Cardiac fibroblast (primary cell): ENCODE measurements around the gene FMNL2.

Source experiments
- DNase-seq, 2 donors: peaks; one replicate each; pipeline versions ENCODE4 v3.0.0 to v3.0.0-alpha.2; 2010; ENCODE audit warnings: low read depth in 2 of 2
- H3K4me3 ChIP-seq, 2 donors: replicated peaks in 1 of 2; 1 replicate in 1 of 2; 2 replicates in 1 of 2; pipeline ENCODE4 v1.5.1; 2011; ENCODE audit warnings: low read depth in 2 of 2, low read length in 2 of 2, mild to moderate bottlenecking in 2 of 2, moderate library complexity in 1 of 2
- TF ChIP-seq, protein P1 (sequence below): IDR thresholded peaks from one replicate; pipeline ENCODE4 v1.5.1; 2011; ENCODE audit warnings: low read depth, mild to moderate bottlenecking, low read length, inconsistent platforms

FMNL2 gene

DNA sequence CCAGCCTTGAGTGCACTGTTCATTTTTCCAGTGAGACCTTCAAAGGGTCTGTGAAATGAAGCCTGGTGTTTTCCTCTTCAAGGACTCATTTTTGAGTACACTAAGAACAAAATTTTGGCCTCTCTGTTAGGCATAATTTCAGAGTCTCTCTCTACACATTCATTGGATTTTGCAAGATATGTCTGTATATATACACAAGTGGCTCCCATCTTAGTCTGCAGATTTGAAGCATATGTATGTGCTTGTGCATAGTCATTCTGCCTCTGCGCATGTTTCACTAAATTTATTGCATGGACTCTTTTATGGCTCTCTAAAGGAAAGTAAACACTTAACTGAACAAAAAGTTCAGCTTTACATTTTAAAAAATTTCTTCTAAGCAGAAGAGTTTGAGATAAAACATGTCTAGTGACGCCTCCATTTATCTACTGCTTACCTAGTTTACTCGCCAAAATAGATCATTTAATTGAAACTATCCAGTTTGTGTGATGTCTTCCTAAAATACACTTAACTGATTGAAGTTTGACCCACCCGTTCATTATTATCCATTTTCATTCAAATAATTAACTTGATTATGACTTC lies 145.9 kb downstream of the FMNL2 start:
- no peak overlapping the region for H3K4me3 ChIP-seq
- TF ChIP-seq, protein P1, sequence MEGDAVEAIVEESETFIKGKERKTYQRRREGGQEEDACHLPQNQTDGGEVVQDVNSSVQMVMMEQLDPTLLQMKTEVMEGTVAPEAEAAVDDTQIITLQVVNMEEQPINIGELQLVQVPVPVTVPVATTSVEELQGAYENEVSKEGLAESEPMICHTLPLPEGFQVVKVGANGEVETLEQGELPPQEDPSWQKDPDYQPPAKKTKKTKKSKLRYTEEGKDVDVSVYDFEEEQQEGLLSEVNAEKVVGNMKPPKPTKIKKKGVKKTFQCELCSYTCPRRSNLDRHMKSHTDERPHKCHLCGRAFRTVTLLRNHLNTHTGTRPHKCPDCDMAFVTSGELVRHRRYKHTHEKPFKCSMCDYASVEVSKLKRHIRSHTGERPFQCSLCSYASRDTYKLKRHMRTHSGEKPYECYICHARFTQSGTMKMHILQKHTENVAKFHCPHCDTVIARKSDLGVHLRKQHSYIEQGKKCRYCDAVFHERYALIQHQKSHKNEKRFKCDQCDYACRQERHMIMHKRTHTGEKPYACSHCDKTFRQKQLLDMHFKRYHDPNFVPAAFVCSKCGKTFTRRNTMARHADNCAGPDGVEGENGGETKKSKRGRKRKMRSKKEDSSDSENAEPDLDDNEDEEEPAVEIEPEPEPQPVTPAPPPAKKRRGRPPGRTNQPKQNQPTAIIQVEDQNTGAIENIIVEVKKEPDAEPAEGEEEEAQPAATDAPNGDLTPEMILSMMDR = no peak
- no peak for DNase-seq

DNA sequence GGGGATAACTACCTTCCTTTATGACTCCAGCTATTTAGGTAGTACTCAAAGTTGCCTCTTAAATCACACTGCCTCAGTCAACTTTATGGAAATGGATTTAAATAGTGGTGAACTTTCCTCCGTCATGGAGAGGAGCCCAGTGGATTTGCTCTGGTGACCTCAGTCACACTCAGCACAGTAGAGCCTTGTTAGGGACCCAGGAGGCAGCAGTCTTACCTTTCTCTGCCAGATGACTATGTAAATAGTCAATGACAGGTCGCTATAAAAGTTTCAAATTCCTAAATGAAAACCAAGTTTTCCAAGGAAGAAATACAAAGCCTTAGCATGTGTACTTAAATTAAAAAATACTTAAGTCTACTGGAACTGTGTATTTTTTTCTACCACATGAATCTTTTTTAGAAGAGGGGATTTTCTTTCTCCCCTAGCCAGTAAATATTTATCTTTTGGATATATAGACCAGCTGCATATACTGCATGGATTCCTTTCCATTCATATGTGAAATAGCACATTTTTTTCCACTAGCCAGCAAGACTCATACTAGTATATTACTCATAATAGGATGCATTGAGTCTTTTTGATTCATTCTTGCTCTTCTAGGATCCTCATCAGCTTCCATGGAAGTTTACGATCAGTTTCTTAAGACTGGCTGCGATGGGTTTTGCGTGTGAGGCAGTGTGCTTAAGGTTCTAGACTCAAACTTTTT lies 147.1 kb downstream of the FMNL2 start:
- TF ChIP-seq, protein P1 = no peak
- no peak for DNase-seq
- H3K4me3 ChIP-seq = no peak overlapping the region

DNA sequence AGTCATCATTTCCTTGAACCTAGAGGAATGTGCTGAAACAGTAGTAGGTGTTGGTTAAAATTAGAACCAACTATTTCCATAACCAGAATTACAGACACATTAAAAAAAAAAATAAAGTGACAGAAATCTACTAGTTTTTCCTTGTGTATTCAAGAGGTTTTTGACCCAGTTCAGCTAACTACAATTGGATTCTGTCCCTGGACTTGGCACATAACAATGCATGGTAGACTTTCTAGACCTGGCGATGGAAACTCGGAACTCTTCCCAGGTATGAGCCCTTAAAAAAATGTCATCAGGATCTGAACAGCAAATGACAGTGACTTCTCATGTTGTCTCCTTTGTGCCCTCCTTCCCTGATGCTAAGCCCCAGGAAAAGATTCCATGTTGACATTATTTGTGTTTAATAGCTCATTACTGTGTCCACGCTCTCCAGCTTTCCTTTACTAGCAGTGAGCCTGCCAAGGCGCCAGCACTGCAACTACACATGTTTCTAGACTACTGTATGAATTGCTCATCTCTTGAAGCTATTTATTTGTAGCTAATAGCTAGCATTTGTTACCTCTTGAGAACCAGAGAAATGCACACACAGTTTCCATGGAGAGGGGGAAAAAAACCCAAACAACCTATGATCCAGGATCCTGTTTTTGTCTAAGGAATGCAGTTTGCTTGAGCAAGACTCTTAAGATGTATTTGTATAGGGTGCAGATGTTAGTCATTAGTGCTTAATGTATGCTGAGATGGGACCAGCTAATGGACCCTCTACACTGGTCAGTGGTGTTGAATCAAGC lies 148.5 kb downstream of the FMNL2 start:
- peak in 1 of 2 donors; percentile 41 for DNase-seq
- TF ChIP-seq, protein P1 = no peak
- H3K4me3 ChIP-seq = no peak overlapping the region

DNA sequence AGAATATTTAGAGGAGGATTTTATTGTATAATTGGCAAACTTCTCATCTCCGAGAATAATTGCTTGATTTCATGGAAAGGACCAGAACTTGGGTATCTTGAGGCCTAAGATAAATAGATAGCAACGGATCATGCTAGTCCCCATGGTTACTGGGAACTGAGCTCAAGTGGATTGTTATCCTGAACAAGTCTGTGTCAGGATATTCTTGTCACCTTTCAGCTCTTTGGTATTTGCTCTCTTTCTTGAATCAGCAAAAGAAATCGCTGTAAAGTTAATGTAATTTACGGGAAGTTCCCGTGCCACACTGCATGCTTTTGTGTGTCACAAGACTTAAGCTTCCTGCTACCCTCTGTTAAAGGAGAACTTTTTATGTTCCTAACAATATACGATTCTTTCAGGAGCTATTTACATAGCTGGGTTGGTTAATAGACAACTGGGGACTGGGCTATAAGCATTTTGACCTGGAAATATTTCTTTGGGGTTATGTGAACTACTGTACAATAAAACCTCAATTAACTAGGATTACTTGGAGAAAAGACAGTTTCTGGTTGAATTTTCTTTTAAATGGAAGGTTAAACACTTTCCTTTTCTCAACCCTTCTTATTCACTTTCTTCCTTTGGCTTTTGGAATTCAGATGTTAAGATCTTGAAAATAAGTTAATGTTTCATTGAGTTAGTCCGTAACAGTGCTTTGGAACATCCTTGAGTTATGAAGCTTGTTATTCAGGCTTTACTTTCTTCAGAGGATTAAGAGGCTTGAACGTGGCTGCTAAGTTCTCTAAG lies 151.2 kb downstream of the FMNL2 start:
- TF ChIP-seq, protein P1 = no peak
- no peak overlapping the region for H3K4me3 ChIP-seq
- no peak for DNase-seq

DNA sequence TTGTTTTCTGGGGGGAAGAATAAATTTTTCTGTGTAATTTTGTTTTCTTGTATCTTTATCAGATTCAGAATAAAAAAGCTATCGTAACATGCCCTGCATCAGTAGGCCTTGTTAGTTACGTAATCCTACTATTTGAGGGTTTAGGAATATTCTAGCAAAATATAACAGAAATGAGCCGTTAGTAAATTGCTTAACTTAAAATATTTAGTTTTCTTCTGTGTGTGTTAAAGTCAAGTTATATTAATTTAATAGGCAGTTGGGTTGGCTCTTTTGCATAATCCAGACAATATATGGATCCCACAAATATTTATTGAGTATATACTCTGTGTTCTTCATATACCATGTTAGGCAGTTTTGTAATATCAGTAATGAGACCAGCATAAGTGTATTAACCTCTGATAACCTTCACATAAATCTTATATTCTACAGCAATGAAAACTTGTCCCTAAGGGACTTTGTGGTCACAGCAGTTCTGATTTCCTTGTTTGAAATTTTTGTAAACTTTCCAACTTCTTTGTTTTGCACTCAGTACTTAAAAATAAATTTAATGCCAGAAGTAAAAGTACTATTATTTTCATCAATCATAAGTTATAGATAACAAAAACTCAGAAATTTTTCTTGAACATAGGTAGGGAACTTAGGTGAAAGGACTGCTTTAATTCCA lies 151.9 kb downstream of the FMNL2 start:
- TF ChIP-seq, protein P1 = no peak
- DNase-seq = no peak

DNA sequence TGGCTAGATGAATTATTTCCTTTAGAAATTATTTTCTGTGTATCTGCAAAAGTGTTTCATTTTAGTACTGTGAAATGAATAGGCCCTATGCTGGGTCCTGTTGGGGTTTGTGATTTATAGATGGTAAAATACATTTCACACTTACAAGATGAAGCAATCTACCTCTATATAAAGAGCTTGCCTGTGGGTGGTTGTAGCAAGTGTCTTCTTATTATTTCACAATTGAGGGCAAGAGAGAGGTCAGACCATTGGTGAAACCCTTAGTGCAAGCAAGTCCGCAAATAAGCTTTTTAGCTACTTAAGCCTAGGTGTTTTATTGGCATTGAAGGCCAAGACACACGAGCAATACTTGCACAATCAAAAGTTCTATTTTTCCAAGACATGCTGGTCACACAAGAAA lies 153.1 kb downstream of the FMNL2 start:
- TF ChIP-seq, protein P1 = no peak
- DNase-seq = no peak
- no peak overlapping the region for H3K4me3 ChIP-seq

More for the DNA sequence above, 151.9 kb downstream of the FMNL2 start:
- no peak overlapping the region for H3K4me3 ChIP-seq
